GM12875 (cell line): Measurements from ENCODE around the gene RXFP1.

Experiments
- H3K4me3 ChIP-seq: one replicate; pipeline ENCODE4 v1.5.1; 2011; ENCODE audit warnings: low read depth, low read length, control low read depth
- TF ChIP-seq, protein P1 (sequence below): IDR thresholded peaks from 2 replicates; pipeline ENCODE4 v1.5.1; 2011; ENCODE audit warnings: low read depth, mild to moderate bottlenecking, control low read depth, inconsistent platforms, low read length, moderate library complexity, borderline replicate concordance; ENCODE audit not compliant: insufficient read depth

The RXFP1 gene

DNA sequence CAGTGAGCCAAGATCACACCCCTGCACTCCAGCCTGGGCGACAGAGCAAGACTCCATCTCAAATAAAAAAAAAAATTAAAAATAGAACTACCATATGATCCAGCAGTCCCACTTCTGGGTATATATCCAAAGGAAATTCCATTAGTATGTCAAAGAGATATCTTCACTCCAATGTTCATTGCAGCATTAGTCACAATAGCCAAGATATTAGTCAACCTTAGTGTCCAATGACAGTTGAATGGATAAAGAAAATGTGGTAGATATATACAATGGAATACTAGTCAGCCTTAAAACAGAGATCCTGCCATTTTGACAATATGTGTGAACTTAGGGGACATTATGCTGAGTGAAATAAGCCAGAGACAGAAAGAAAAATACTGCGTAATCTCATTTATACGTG, 100.6 kb downstream of the RXFP1 start:
- H3K4me3 ChIP-seq = no peak overlapping the region
- TF ChIP-seq, protein P1, sequence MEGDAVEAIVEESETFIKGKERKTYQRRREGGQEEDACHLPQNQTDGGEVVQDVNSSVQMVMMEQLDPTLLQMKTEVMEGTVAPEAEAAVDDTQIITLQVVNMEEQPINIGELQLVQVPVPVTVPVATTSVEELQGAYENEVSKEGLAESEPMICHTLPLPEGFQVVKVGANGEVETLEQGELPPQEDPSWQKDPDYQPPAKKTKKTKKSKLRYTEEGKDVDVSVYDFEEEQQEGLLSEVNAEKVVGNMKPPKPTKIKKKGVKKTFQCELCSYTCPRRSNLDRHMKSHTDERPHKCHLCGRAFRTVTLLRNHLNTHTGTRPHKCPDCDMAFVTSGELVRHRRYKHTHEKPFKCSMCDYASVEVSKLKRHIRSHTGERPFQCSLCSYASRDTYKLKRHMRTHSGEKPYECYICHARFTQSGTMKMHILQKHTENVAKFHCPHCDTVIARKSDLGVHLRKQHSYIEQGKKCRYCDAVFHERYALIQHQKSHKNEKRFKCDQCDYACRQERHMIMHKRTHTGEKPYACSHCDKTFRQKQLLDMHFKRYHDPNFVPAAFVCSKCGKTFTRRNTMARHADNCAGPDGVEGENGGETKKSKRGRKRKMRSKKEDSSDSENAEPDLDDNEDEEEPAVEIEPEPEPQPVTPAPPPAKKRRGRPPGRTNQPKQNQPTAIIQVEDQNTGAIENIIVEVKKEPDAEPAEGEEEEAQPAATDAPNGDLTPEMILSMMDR = no peak

DNA sequence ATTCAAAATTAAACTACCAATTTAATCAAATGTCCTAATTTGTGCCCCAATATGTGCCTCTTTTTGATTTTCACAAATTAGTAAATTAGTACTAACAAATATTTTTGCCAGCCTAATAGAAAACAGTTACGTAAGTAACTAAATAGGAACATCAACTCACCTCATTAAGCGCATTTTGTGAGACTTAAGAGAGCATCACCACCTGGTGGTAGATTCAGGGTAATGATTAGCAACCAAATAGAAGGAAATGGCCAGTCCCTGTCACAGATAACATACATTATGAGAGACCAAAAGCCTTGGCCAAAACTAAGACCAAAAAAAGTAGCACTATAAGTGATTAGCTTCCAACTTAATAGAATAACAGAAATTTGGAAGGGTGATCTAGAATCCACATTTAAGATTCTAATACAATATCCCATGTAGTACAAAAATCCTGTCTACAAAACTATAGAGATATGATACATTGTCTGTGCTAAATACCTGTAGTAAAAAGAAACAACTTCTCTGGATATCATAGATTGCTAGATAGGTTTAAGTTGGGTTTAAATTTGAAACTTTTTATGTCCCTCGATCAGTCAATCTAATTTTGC, 103.3 kb downstream of the RXFP1 start:
- TF ChIP-seq, protein P1 = peak; percentile 52; the same call in 1 of the 2 replicates
- no peak overlapping the region for H3K4me3 ChIP-seq

DNA sequence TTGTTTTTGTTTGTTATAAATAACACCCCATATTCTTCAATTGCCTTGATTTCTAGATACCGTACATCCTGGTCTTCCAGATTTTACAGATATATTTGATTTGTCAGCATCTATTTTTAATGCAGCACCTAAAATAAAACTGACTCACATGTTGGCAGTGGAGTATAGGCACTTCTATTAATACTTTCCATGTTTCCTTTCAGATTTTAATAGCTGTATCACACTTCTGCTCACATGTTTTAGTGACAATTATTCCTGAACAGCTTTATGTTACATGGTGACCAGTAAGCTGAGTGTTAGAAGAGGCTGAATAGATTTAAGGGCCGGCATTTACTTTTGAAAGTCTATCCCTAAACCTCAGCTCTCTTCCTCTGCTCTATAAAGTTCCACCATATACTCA, 103.9 kb downstream of the RXFP1 start:
- TF ChIP-seq, protein P1 = no peak
- no peak overlapping the region for H3K4me3 ChIP-seq

DNA sequence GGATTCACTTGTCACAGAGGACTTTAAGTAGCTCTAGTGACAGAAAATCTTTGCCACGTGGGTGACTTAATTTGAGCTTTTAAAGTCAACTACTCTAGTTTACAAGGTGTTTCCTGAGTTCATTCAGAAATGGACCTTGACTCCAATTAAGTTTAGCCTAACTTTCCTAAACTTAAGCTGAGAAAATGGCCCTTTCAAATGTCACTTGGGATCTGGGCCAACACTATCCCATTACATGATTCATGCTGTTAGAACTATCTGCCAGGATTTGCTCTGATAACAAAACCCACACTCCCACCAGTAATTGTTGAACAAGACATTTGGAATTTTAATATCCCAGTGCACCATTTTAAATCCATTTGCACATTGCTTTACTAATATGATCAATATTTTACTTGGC, 109.2 kb downstream of the RXFP1 start:
- no peak overlapping the region for H3K4me3 ChIP-seq
- TF ChIP-seq, protein P1 = no peak

DNA sequence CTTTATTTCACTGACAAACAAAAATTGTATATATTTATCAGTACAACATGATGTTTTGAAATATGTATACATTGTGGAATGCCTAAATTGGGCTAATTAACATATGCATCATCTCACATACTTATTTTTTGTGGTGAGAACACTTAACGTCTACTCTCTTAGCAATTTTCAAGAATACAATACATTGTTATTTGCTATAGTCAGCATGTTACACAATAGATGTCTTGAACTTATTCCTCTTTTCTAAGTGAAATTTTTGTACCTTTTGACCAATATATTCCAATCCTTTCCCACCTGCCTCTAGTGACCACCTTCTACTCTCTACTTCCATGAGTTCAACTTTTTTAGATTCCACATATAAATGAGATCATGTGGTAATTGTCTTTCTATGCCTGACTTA, 114.9 kb downstream of the RXFP1 start:
- TF ChIP-seq, protein P1 = no peak

DNA sequence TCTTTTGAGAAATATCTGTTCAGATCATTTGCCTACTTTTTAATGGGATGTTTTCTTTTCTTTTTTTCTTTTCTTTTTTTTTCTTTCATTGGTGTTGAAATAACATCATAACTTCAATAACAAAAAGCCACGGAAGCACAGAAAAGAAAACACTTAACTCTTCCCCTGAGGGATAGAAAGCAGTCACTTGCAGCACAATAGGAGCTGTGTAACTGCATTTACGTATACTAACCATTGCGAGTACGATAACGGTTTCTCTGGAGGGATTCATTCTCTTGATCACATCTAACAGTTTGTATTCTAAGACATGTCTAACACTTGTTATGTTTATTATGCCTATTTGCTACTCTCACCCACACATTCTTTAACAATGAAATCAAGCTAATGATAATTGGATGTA, 122.7 kb downstream of the RXFP1 start:
- no peak overlapping the region for H3K4me3 ChIP-seq
- TF ChIP-seq, protein P1 = no peak

More for the DNA sequence above, 114.9 kb downstream of the RXFP1 start:
- no peak overlapping the region for H3K4me3 ChIP-seq

DNA sequence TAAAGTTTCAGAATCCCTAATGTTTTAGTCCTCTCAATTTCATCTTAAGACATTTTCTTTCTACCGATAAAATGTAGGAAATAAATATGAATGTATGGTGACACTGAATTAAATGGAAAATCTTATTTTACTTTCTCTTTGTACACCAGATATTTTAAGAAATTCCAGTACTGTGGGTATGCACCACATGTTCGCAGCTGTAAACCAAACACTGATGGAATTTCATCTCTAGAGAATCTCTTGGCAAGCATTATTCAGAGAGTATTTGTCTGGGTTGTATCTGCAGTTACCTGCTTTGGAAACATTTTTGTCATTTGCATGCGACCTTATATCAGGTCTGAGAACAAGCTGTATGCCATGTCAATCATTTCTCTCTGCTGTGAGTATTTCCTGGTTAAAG, 123.1 kb downstream of the RXFP1 start:
- no peak overlapping the region for H3K4me3 ChIP-seq
- TF ChIP-seq, protein P1 = no peak
